Glomerular endothelial cell (primary cell): Measurements from ENCODE around the gene TMEM8B. TPM values are rescaled to one million over a fixed set of nuclear protein-coding genes. Genes with fewer than 3 reads are reported as not detected.

Experiments used
- DNase-seq: peaks from one replicate; pipeline ENCODE4 v3.0.0-alpha.2; 2011; ENCODE audit warnings: low read depth, low spot score; ENCODE audit errors: extremely low read depth
- total RNA-seq: library from RNA; depleted of rRNA; stranded (reverse); fragments of >200 nt; gene quantifications from 2 replicates; pipeline ENCODE4 v1.2.3, GENCODE V29; 2015

Gene TMEM8B
- total RNA-seq, 1 donor from 2014 or later, result 3.0 TPM

DNA sequence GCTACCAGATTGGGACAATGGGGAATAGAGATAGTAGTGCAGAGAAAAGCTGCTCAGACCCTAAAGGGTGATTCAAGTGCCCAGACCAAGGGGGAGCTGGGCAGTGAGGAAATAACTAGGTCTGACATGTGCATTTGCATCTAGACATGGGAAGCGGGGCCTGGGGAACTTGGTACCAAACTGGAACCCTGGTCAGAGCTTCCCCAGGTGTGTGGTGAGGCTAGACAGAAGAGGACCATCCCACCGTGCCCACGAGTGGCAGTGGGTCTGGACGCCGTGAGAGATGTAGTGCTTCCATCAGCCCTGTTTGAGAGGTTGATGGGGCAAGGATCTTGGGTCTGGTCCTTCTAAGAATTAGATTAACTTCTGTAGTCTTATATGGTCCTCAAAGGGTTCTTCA lies 7.6 kb downstream of the TMEM8B start:
- DNase-seq, result no peak

DNA sequence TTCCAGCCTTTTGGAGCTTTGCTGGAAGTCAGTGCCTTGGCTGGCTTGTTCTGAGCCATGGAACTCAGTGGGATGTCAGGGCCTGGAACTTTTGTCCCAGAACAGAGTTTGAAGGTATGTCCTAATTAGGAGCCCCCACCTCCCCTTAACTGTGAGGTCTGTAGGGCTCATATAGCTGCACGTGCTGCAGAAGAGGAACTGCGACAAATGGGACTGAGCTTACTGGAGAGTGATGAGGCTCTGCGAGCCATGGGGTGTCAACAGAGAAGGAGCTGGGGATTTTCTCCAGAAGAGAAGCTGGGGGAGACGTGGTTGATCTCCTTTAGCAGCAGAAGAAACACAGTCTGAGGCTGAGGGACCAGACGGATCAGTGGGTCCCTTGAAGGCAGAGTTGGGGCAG lies 10.9 kb downstream of the TMEM8B start:
- DNase-seq, result no peak

DNA sequence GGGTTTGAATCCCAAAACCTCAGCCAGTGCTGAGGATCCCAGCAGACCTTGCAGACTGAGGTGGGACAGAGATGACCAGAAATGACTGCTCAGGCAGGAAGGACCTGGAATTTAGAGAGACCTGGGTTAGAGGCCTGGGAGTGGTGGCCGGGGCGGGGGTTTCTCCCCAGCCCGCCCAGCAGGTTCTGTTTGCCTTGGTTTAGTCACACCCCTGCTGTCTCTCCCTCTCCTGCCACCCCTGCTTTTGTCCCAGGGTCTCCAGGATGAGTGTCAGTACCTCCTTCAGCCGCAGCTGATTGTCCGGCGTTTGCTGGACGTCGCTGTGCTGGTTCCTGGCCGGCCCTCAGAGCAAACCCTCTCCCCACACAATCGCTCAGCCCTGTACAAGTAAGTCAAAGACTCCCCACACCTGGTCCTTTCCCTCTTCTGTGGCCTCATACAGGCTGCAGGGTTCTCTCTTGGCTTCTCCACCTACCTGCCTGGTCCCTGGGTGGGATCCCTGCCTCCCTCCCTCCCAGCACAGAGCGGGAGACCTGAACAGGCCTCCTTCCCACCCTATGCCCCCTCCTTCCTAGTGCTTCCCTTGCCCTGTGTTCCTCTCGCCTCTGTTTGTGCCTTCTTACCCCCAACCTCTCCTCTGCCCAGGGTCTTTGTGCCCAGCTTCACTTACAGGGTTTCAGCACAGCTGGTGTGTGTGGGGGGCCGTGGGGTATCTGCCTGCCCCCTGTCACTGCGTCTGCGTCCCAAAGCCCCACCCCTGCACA lies 12.0 kb downstream of the TMEM8B start:
- DNase-seq, result no peak

DNA sequence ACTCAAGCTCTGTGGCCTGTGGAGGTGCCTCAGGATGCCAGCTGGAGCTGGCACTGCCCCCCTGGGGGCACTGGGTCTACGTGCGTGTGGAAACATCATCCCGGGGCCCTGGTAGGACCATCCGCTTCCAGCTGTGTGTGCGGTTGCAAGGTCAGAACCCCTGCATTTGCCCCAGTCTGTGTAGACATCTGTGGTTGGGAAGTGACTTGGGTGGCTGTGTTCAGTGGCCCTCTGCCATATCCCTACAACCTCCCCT lies 12.5 kb downstream of the TMEM8B start:
- DNase-seq, result no peak

GRCh38 chr9:35842020-35842745 lies 13.2 kb downstream of the TMEM8B start:
- no peak for DNase-seq

DNA sequence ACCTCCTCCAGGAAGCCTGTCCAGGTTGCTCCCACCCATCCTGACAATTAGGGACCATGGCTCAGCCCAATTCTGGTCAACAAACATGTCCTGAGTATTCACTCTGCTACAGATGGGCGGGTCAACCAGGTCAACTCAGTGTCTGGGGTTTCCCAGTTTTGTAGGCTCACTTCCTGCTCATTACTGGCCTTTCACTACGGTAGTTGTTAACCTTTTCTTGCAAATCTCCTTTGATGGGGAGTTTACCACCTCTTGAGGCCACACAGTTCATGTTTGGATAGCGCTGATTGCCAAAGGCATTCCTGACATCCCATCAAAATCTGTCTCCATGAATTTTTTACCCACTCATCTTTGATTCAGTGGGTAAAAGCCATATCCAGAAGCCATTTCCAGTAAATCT lies 13.8 kb downstream of the TMEM8B start:
- no peak for DNase-seq

DNA sequence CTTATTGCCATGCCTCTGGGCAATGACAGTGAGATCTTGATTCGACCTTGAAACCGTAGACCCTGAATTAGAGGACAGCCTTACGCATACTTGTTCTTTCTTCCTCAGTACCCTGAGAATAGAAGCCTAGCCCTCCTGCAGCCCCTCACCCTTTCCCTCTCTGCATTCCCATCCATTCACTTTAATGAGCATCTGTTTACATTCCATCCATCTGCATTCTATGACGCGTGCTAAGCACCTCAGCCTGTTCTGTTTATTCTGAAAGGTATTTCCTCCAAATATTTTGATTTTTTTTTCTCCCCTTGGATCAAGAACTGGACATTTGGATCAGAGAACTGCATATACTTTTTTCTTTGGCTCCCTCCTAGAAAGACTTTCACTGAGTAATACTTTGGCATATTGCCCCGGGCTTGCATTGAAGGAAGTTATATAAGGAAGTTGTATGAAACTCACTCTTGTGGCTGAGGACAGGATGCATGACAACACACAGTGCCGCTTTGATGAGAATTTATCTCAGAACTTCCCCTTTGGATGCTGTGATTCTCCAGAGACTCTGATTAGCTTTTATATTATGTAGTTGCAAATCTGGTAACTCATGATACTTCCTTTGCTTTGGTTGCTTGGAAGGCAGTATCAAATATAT lies 15.7 kb downstream of the TMEM8B start:
- peak; percentile 68 for DNase-seq

DNA sequence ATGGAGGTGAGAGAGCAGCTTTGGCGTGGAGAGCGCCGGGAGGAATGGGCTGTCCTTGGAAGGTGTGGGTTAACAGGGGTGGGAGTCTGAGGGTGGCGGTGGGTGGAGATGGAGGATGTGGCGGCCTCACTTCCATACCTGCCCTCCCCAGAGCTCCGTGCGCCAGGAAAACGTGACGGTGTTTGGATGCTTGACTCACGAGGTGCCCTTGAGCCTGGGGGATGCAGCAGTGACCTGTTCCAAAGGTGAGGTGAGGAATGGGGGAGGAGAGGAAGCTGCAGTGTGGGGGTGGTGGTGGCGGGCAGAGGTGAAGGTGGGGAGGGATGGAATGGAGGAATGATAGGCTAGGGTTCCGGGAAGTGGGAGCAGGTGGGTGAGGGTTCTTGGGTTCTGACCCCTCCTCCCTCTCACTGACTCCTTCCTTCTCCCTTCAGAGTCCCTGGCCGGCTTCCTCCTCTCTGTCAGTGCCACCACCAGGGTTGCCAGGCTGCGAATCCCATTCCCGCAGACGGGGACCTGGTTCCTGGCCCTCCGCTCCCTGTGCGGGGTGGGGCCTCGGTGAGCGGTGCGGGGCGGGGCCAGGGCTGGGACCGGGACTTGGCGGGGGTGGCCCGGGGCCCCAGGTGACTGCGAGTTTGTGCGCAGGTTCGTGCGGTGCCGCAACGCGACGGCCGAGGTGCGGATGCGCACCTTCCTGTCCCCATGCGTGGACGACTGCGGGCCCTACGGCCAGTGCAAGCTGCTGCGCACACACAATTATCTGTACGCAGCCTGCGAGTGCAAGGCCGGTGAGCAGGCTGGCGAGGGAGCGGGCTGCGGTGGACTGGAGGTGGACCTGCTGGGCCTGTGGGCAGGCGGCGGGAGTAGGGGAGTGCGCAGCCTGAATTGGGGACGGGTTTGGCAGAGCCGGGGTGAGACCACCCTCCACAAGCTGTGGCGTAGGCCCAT lies 17.1 kb downstream of the TMEM8B start:
- DNase-seq, result no peak

GRCh38 chr9:35847792-35848572 lies 19.0 kb downstream of the TMEM8B start:
- no peak for DNase-seq

- no peak for DNase-seq
Observed at GRCh38 chr9:35852267-35852815, 23.3 kb downstream of the TMEM8B start.

DNA sequence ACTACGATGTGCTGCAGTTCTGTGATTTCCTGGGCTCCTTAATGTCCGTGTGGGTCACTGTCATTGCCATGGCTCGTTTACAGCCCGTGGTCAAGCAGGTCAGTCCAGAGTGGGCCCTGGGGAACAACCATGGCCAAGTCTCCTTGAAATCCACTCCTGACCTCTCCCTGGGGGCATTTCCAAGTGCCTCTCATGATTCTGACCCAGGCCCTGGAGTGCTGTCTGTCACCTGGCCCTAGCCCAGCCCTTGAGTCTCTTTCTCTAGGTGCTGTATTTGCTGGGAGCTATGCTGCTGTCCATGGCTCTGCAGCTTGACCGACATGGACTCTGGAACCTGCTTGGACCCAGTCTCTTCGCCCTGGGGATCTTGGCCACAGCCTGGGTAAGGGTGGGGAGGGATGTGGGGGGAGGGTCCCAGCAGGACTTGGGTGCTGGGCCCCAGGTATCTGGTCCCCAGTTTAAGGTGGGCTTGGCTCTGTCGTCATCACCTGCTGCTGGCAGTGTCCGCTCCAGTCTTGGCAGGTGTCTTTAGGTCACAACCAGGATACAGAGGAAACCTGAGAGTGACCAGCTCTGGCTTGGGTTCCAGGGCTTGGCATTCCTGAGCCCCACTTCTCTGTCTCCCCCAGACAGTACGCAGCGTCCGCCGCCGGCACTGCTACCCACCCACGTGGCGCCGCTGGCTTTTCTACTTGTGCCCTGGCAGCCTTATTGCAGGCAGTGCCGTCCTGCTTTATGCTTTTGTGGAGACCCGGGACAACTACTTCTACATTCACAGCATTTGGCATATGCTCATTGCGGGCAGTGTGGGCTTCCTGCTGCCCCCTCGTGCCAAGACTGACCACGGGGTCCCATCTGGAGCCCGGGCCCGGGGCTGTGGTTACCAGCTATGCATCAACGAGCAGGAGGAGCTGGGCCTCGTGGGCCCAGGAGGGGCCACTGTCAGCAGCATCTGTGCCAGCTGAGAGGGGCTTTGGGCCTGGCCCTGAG lies 24.1 kb downstream of the TMEM8B start:
- DNase-seq, result no peak

DNA sequence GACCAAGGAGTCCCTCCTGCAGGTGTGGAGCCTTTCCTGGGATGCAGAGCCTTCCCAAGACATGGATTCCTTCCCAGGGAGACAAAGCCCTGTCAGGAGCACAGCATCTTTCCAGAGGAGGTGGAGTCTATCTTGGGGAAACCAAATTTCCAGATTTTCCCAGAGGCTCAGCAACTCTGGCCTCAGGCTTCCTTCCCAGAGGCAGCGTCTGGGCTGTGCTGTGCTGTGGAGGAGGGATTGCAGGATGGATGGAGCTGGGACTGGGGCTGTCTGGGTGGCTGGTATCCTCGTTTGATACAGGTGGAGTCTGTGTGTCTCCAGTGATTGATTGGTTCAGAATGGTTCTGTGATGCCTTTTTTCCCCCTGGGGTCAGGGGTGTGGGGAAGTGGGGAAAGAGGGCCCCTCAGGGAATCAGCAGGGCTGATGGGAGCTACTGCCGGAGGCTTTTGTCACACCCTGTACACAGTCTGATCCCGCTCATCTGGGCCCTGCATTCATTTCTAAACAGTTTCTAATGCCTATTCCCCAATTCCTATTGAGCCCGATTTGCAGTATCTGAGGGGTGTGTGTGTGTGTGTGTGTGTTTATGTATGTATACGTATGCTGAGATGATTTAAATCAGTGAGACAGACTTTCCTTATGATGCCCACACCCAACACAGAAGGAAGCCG lies 25.2 kb downstream of the TMEM8B start:
- DNase-seq, result no peak

- no peak for DNase-seq
Observed at GRCh38 chr9:35856206-35856605, 27.2 kb downstream of the TMEM8B start.

DNA sequence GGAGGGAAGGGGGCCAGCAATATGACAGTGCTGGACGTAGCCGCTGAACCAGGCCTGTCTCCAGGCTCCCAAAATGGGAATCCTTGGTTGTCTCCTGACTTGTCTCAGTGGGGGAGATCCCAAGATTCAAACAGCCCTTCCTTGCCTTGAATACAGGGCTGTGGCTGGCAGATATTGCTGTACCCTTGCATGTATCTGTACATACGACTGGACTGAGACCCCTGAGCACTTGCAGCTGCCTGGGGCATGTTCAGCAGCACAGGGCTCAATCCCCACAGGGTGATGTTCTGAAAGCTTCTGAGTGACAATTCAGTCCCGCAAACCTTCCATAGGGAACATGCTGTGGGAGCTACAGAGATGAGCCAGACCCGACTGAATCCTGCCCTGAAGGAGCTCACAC lies 27.9 kb downstream of the TMEM8B start:
- no peak for DNase-seq

GRCh38 chr9:35858458-35858857 lies 29.4 kb downstream of the TMEM8B start:
- DNase-seq, result no peak

DNA sequence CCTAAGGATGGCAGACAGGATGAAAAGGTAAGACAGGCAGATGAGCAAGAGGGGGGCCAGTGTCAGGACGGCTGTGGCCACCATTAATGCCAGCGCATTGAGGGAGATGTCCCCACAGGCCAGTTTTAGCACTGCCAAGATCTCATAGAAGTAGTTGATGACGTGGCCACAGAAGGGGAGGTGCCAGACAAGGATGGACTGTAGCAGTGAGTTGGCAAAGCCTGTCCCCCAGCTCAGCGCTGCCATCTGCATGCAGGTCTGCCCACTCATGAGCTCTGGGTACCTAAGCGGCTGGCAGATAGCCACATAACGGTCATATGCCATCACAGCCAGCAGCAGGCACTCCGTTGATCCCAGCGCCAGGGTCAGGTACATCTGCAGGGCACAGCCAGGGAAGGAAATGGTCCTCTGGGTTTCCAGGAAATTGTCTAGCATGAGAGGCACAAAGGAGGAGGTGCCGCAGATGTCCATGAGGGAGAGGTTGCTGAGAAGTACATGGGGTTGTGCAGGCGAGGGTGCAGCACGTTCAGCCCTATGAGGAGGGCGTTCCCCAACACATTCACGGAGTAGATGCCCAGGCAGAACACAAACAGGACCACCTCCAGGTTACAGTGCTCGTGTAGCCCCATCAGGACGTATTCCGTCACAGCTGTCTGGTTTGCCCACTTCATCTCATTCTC lies 30.4 kb downstream of the TMEM8B start:
- no peak for DNase-seq

GRCh38 chr9:35859990-35860339 lies 30.9 kb downstream of the TMEM8B start:
- no peak for DNase-seq
